H9 (cell line): ENCODE results near the gene CEP250. TPM values are rescaled to one million over a fixed set of nuclear protein-coding genes. Genes with fewer than 3 reads are reported as not detected.

ENCODE experiments used
- DNase-seq: peaks from one replicate; pipeline ENCODE4 v3.0.0-alpha.2; 2017
- H2AFZ ChIP-seq: one replicate; pipeline ENCODE4 v1.6.1; 2013; ENCODE audit warnings: mild to moderate bottlenecking, low read length, control low read depth, moderate library complexity
- H2AK5ac ChIP-seq: 2 replicates; pipeline ENCODE4 v1.6.1; 2013; ENCODE audit warnings: low read length, control low read depth, mixed read lengths; ENCODE audit not compliant: insufficient read length
- H2BK120ac ChIP-seq: one replicate; pipeline ENCODE4 v1.6.1; 2013; ENCODE audit warnings: low read depth, mild to moderate bottlenecking, low read length, control low read depth, inconsistent platforms; ENCODE audit not compliant: poor library complexity, severe bottlenecking
- H2BK12ac ChIP-seq: 2 replicates; pipeline ENCODE4 v1.6.1; 2013; ENCODE audit warnings: low read length, control low read depth, mixed read lengths, low read depth; ENCODE audit not compliant: insufficient read length
- H2BK15ac ChIP-seq: 2 replicates; pipeline ENCODE4 v1.6.1; 2013; ENCODE audit warnings: low read depth, low read length, control low read depth
- H2BK20ac ChIP-seq: one replicate; pipeline ENCODE4 v1.6.1; 2013; ENCODE audit warnings: low read depth, mild to moderate bottlenecking, low read length, control low read depth, inconsistent platforms; ENCODE audit not compliant: poor library complexity, severe bottlenecking
- H2BK5ac ChIP-seq: 2 replicates; pipeline ENCODE4 v1.6.1; 2013; ENCODE audit warnings: low read length, control low read depth, mixed read lengths; ENCODE audit not compliant: insufficient read length
- H3K14ac ChIP-seq: 2 replicates; pipeline ENCODE4 v1.6.1; 2013; ENCODE audit warnings: low read length, control low read depth; ENCODE audit not compliant: insufficient read depth
- H3K18ac ChIP-seq: 2 replicates; pipeline ENCODE4 v1.6.1; 2013; ENCODE audit warnings: low read depth, mild to moderate bottlenecking, mixed read lengths, low read length, control low read depth; ENCODE audit not compliant: insufficient read length
- H3K23ac ChIP-seq: 2 replicates; pipeline ENCODE4 v1.6.1; 2013; ENCODE audit warnings: low read length, control low read depth, mixed read lengths, low read depth; ENCODE audit not compliant: insufficient read length
- H3K23me2 ChIP-seq: 2 replicates; pipeline ENCODE4 v1.6.1; 2013; ENCODE audit warnings: low read depth, mild to moderate bottlenecking, mixed read lengths, low read length, control low read depth; ENCODE audit not compliant: insufficient read length, poor library complexity, severe bottlenecking
- H3K27ac ChIP-seq: 2 replicates; pipeline ENCODE4 v1.5.1; 2013; ENCODE audit warnings: low read length, control low read depth, mixed read lengths, low read depth; ENCODE audit not compliant: insufficient read length
- H3K27me3 ChIP-seq: 2 replicates; pipeline ENCODE4 v1.6.1; 2013; ENCODE audit warnings: low read length, control low read depth, inconsistent platforms; ENCODE audit not compliant: insufficient read depth
- H3K4ac ChIP-seq: 2 replicates; pipeline ENCODE4 v1.6.1; 2013; ENCODE audit warnings: low read depth, mild to moderate bottlenecking, control low read depth, inconsistent platforms, low read length, moderate library complexity
- H3K4me1 ChIP-seq: 2 replicates; pipeline ENCODE4 v1.6.1; 2013; ENCODE audit warnings: low read length, control low read depth, inconsistent platforms; ENCODE audit not compliant: insufficient read depth
- H3K4me2 ChIP-seq: 2 replicates; pipeline ENCODE4 v1.6.1; 2013; ENCODE audit warnings: low read length, control low read depth, mixed read lengths; ENCODE audit not compliant: insufficient read length, insufficient read depth
- H3K56ac ChIP-seq: 2 replicates; pipeline ENCODE4 v1.6.1; 2013; ENCODE audit warnings: low read depth, mild to moderate bottlenecking, mixed read lengths, low read length, control low read depth; ENCODE audit not compliant: insufficient read length
- H3K79me1 ChIP-seq: 2 replicates; pipeline ENCODE4 v1.6.1; 2013; ENCODE audit warnings: low read depth, mild to moderate bottlenecking, moderate library complexity, low read length, control low read depth, inconsistent platforms; ENCODE audit not compliant: insufficient read depth, poor library complexity, severe bottlenecking
- H3K79me2 ChIP-seq: 2 replicates; pipeline ENCODE4 v1.6.1; 2013; ENCODE audit warnings: low read length, control low read depth, inconsistent platforms; ENCODE audit not compliant: insufficient read depth
- H3K9ac ChIP-seq: 2 replicates; pipeline ENCODE4 v1.6.1; 2013; ENCODE audit warnings: low read length, control low read depth, mixed read lengths; ENCODE audit not compliant: insufficient read length; ENCODE audit errors: extremely low read depth
- H3K9me3 ChIP-seq: one replicate; pipeline ENCODE4 v1.6.1; 2013; ENCODE audit warnings: low read depth, low read length, inconsistent platforms; ENCODE audit not compliant: control insufficient read depth
- H3T11ph ChIP-seq: one replicate; pipeline ENCODE4 v1.6.1; 2013; ENCODE audit warnings: mild to moderate bottlenecking, low read length, control low read depth, inconsistent platforms
- H4K20me1 ChIP-seq: one replicate; pipeline ENCODE4 v1.6.1; 2013; ENCODE audit not compliant: control insufficient read depth, insufficient read length, insufficient read depth
- H4K5ac ChIP-seq: 2 replicates; pipeline ENCODE4 v1.6.1; 2013; ENCODE audit warnings: low read depth, mild to moderate bottlenecking, mixed read lengths, low read length, control low read depth; ENCODE audit not compliant: insufficient read length
- H4K8ac ChIP-seq: replicated peaks from 2 replicates; pipeline ENCODE4 v1.6.1; 2013; ENCODE audit warnings: low read length, control low read depth, mixed read lengths, low read depth; ENCODE audit not compliant: insufficient read length
- H4K91ac ChIP-seq: 2 replicates; pipeline ENCODE4 v1.6.1; 2013; ENCODE audit warnings: low read depth, mild to moderate bottlenecking, moderate library complexity, mixed read lengths, low read length, control low read depth; ENCODE audit not compliant: insufficient read length
- H3K27ac Mint-ChIP-seq, 3 experiments: 2 replicates in 2 of 3; 3 replicates in 1 of 3; pipeline ENCODE4 v1.8.0; 2020 to 2021; ENCODE audit warnings: mixed read lengths in 3 of 3, mild to moderate bottlenecking in 1 of 3, moderate library complexity in 1 of 3
- H3K27me3 Mint-ChIP-seq: 2 replicates; pipeline ENCODE4 v1.8.0; 2021; ENCODE audit warnings: low read depth, mild to moderate bottlenecking, moderate library complexity, mixed read lengths
- H3K36me3 Mint-ChIP-seq, 3 experiments: 2 replicates in 2 of 3; 3 replicates in 1 of 3; pipeline ENCODE4 v1.8.0; 2020 to 2021; ENCODE audit warnings: low read depth in 3 of 3, mixed read lengths in 3 of 3; ENCODE audit not compliant: insufficient read depth in 1 of 3
- H3K4me1 Mint-ChIP-seq, 2 experiments: 2 replicates each; pipeline ENCODE4 v1.8.0; 2020; ENCODE audit warnings: mixed read lengths in 2 of 2
- H3K4me3 Mint-ChIP-seq, 2 experiments: 2 replicates in 1 of 2; 3 replicates in 1 of 2; pipeline ENCODE4 v1.8.0; 2020 to 2021; ENCODE audit warnings: mild to moderate bottlenecking in 2 of 2, mixed read lengths in 2 of 2, moderate library complexity in 1 of 2
- H3K9me3 Mint-ChIP-seq, 2 experiments: 2 replicates in 1 of 2; 3 replicates in 1 of 2; pipeline ENCODE4 v1.8.0; 2020; ENCODE audit warnings: mild to moderate bottlenecking in 2 of 2, mixed read lengths in 2 of 2, moderate library complexity in 1 of 2
- WGBS: extraction: QIAGEN DNeasy Blood & Tissue Kit; methylation state at CpG from one replicate; pipeline ENCODE4 v1.1.7; 2013; ENCODE audit warnings: missing lambda C conversion rate, low lambda C conversion rate, mixed read lengths; ENCODE audit not compliant: insufficient read length; ENCODE audit errors: extremely low coverage; 5-methylcytosine and 5-hydroxymethylcytosine counted together
- total RNA-seq: library from RNA; stranded (reverse); gene quantifications from 2 replicates; pipeline ENCODE4 v1.2.1, GENCODE V29; 2021
- TF ChIP-seq, protein P1 (sequence below): fragments of 200-600 bp; sonication (generic); conservative IDR thresholded peaks from 3 replicates; pipeline ENCODE4 v1.8.0; 2021; ENCODE audit warnings: antibody characterized with exemption, mild to moderate bottlenecking

The CEP250 gene
- total RNA-seq, 1 experiment from 2014 or later = 29.8 TPM

DNA sequence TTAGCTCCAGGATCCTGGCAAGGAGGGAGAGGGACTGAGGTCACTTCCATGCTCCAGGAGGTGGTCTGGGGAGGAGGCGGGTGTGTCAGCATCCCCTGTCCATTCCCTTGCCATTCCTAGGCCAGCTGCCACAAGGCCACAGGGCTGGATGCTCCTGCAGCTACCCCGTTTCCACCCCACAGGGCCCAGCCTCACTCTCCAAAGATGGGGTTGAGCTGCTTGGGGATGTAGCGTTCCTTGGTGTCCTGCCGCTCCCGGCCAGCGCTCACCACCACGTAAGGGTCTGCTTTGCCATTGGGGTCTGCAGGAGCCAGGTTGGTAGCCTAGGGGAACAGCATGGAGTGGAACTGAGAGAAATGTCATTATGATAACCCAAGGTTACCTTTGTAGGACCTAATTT is 109.5 kb downstream of the CEP250 start:
- Histone ChIP-seq H3K4ac (no peak overlapping the region), H2BK5ac (no peak overlapping the region), H2BK15ac (no peak overlapping the region), H3K4me1 (no peaks in the 10 kb centered on the region), H3K23ac (no peak overlapping the region), H4K20me1 (no peaks in the 10 kb centered on the region), H3K27me3 (no peaks in the 10 kb centered on the region), H3K14ac (no peak overlapping the region), H3K4me2 (no peak overlapping the region), H3K79me1 (no peaks in the 10 kb centered on the region), H3K23me2 (no peaks in the 10 kb centered on the region), H3T11ph (no peak overlapping the region), H3K79me2 (no peaks in the 10 kb centered on the region), H3K27ac (no peak overlapping the region), H4K5ac (no peak overlapping the region), H2BK120ac (no peak overlapping the region), H2AFZ (no peak overlapping the region), H4K8ac (no peak overlapping the region), H3K9ac (no peak overlapping the region), H4K91ac (no peak overlapping the region), H2AK5ac (no peak overlapping the region), H3K9me3 (no peaks in the 10 kb centered on the region), H3K56ac (no peak overlapping the region), H3K18ac (no peak overlapping the region), H2BK20ac (no peak overlapping the region), H2BK12ac (no peak overlapping the region)
- no peak for DNase-seq
- Mint-ChIP-seq H3K9me3 (no peaks in the 10 kb centered on the region), H3K4me3 (no peak overlapping the region), H3K36me3 (no peaks in the 10 kb centered on the region; a peak in 1 of 7 replicates), H3K27ac (peak overlapping the region in 1 of 3 experiments; percentile 48; a peak in 2 of 7 replicates), H3K4me1 (peaks cover 7 to 13% of the 10 kb centered on the region in 2 experiments), H3K27me3 (peaks cover 3% of the 10 kb centered on the region)
- whole genome bisulfite sequencing = no CpG with 5 or more reads among the region's 7 CpGs
- TF ChIP-seq, protein P1, sequence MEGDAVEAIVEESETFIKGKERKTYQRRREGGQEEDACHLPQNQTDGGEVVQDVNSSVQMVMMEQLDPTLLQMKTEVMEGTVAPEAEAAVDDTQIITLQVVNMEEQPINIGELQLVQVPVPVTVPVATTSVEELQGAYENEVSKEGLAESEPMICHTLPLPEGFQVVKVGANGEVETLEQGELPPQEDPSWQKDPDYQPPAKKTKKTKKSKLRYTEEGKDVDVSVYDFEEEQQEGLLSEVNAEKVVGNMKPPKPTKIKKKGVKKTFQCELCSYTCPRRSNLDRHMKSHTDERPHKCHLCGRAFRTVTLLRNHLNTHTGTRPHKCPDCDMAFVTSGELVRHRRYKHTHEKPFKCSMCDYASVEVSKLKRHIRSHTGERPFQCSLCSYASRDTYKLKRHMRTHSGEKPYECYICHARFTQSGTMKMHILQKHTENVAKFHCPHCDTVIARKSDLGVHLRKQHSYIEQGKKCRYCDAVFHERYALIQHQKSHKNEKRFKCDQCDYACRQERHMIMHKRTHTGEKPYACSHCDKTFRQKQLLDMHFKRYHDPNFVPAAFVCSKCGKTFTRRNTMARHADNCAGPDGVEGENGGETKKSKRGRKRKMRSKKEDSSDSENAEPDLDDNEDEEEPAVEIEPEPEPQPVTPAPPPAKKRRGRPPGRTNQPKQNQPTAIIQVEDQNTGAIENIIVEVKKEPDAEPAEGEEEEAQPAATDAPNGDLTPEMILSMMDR = no peak
